Lower leg skin (tissue), 4 donors: ENCODE results near the gene GPC4. TPM values are rescaled to one million over a fixed set of nuclear protein-coding genes. Genes with fewer than 3 reads are reported as not detected.

Source experiments
- DNase-seq, 2 donors: peaks; one replicate each; pipeline ENCODE4 v3.0.0-alpha.2; 2019; ENCODE audit warnings: low spot score in 2 of 2
- H3K4me3 ChIP-seq: fragments of 200-600 bp; sonication (generic); 2 replicates; pipeline ENCODE4 v1.5.1; 2017; ENCODE audit warnings: mild to moderate bottlenecking, low read depth; ENCODE audit not compliant: poor library complexity, severe bottlenecking
- CTCF ChIP-seq, 3 donors: fragments of 450-650 bp; IDR thresholded peaks; one replicate each; pipeline ENCODE4 v1.5.1; 2016; ENCODE audit warnings: antibody characterized with exemption in 3 of 3, mild to moderate bottlenecking in 3 of 3, moderate library complexity in 2 of 3
- POLR2A ChIP-seq, 2 donors: fragments of 450-650 bp; IDR thresholded peaks; one replicate each; pipeline ENCODE4 v1.6.1; 2016 to 2017; ENCODE audit warnings: antibody characterized with exemption in 2 of 2, mild to moderate bottlenecking in 1 of 2, moderate library complexity in 1 of 2
- WGBS, 2 donors: methylation state at CpG; one replicate each; pipeline ENCODE4 v1.1.5; 2018; 5-methylcytosine and 5-hydroxymethylcytosine counted together
- intact Hi-C: fragments of 100-400 bp; cut with DNase I; formaldehyde crosslinking; loops from one replicate; pipeline ENCODE4 v1.15.0; 2023; ENCODE audit warnings: low total_unique reads
- total RNA-seq, 4 donors: library from RNA; depleted of rRNA; stranded (reverse); fragments of >200 nt; gene quantifications; one replicate each; pipeline ENCODE4 v1.1.0, GENCODE V29; 2016

GPC4 gene
- total RNA-seq, 4 donors from 2014 or later: 2.7 to 7.2 (median 3.7) TPM

DNA sequence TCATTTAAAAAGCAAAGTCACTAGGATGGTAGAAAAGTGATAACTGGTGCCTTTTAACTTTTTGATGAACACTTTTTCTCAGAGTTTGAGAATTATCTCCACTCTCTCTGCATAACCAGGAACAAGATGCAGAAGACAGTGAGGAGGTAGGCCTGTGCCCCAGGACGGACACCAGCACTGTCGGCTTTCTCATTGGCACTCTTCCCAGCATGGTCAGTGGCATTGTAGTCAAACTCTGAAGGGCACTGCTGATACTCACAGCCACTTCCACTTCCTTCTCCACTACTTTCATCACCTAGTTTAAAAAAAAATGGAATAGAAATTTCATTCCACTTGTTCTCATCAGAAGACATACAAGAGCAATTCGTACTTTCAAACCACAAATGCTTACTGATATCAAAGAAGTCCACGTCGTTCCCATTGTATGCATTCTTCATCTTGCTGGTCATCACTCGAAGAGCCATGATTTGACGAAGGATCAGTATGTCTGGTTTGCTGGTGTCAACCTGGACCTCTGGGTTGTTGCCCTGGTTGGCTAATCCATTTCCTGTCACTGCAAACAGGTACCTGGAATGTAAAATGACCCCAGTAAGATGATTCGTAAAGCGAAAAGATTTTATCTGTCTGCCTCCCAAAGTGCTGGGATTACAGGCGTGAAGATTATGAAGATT is 112.4 kb downstream of the GPC4 start:
- intact Hi-C loops: no loop called here
- no peak for TF ChIP-seq POLR2A (IDR thresholded peaks at IDR 0.05)
- no peak for TF ChIP-seq CTCF (IDR thresholded peaks at IDR 0.05)
- WGBS, 2 donors: 88 to 96% methylated on average over 10 of the region's 10 CpGs
- H3K4me3 ChIP-seq: no peak overlapping the region
- no peak for DNase-seq

GRCh38 chrX:133300591-133300990 is 114.7 kb downstream of the GPC4 start:
- DNase-seq: no peak
- intact Hi-C loops: no loop called here
- TF ChIP-seq POLR2A (IDR thresholded peaks at IDR 0.05): no peak
- no peak for TF ChIP-seq CTCF (IDR thresholded peaks at IDR 0.05)
- H3K4me3 ChIP-seq: no peak overlapping the region

DNA sequence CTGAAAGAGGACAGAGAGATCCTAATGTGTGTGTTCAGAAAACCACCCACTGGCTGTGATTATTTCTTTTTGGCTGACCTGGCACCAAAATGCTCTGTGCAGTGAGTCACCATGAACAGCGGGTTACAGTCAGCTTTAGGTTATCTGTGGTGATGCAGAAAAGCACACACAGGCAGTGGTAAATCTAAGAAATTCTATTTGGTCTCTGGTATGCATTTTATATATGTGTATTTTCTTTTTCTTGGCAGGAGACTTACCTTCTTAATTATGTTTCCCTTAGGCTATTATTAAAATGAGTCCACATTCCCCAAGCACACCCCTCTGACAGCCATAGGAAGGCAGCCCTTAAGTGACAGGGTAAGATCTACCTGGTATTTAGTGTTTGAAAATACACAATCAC is 118.0 kb downstream of the GPC4 start:
- H3K4me3 ChIP-seq: no peak overlapping the region
- WGBS, 2 donors: 38 to 47% methylated on average over 1 of the region's 1 CpG
- no peak for DNase-seq
- intact Hi-C loops: no loop called here
- TF ChIP-seq CTCF (IDR thresholded peaks at IDR 0.05) (no peak), POLR2A (IDR thresholded peaks at IDR 0.05) (no peak)

DNA sequence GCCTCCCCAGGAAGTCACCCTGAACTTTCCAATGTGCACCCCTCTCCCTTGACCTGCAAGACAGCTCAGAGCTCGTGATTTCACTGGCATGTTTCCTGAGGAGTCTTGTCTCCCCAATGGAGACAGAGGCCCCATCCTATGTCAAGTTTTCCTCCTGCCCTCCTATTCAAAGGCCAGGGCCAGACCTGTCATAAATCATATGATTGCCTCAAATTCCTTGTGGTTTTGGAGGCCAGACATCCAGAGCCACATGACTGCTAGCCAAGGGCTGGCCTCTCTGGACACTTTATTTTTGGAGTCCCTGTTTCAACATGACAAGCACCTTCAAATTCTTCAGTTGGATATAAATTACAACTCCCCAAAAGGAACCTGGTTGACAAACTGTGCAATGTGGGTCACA is 121.2 kb downstream of the GPC4 start:
- 57 to 67% methylated on average over 1 of the region's 1 CpG for WGBS, 2 donors
- DNase-seq: no peak
- no peak overlapping the region for H3K4me3 ChIP-seq
- TF ChIP-seq CTCF (IDR thresholded peaks at IDR 0.05) (no peak), POLR2A (IDR thresholded peaks at IDR 0.05) (no peak)
- intact Hi-C loops: no loop called here

- 78 to 84% methylated on average over 4 of the region's 4 CpGs for WGBS, 2 donors
- DNase-seq: no peak
- TF ChIP-seq CTCF (IDR thresholded peaks at IDR 0.05) (no peak), POLR2A (IDR thresholded peaks at IDR 0.05) (no peak)
- H3K4me3 ChIP-seq: no peak overlapping the region
- intact Hi-C loops: no loop called here
These were observed 125.2 kb downstream of the GPC4 start for GRCh38 chrX:133290076-133290475.

GRCh38 chrX:133287860-133288259 is 127.4 kb downstream of the GPC4 start:
- DNase-seq: no peak
- intact Hi-C loops: no loop called here
- 83 to 90% methylated on average over 1 of the region's 1 CpG for WGBS, 2 donors
- no peak for TF ChIP-seq POLR2A (IDR thresholded peaks at IDR 0.05)
- TF ChIP-seq CTCF (IDR thresholded peaks at IDR 0.05): no peak
- no peak overlapping the region for H3K4me3 ChIP-seq
